ENCODE measurements around the gene CNPY3. TPM values are rescaled to one million over a fixed set of nuclear protein-coding genes. Genes with fewer than 3 reads are reported as not detected.
"Not testable (repeated sequence)": the region's sequence is repeated elsewhere in the genome, so short reads cannot be mapped to it uniquely, and the experiment has no call there.

CNPY3 gene
- total RNA-seq, 1 donor from 2014 or later = 36.8 TPM

GRCh38 chr6:42899871-42900270 lies 29.4 kb upstream of the CNPY3 start:
- DNase-seq = no peak
- no peak for TF ChIP-seq CTCF (IDR thresholded peaks at IDR 0.05; ENCODE audit: partially characterized antibody, unreplicated experiment)
- no peak overlapping the region for H3K27ac Mint-ChIP-seq (ENCODE audit: unreplicated experiment)

GRCh38 chr6:42901538-42901957 lies 27.7 kb upstream of the CNPY3 start:
- Mint-ChIP-seq H3K9me3 (ENCODE audit: unreplicated experiment) (peaks cover 2% of the 10 kb centered on the region), H3K27me3 (ENCODE audit: unreplicated experiment) (peaks cover 3% of the 10 kb centered on the region), H3K4me3 (ENCODE audit: unreplicated experiment) (peak overlapping the region; percentile 43), H3K4me1 (ENCODE audit: low read depth, unreplicated experiment) (peaks cover 13% of the 10 kb centered on the region), H3K36me3 (ENCODE audit: unreplicated experiment) (no peaks in the 10 kb centered on the region), H3K27ac (ENCODE audit: unreplicated experiment) (peak overlapping the region; percentile 2)
- DNase-seq = peak; percentile 56
- peak; percentile 87 for TF ChIP-seq CTCF (IDR thresholded peaks at IDR 0.05; ENCODE audit: partially characterized antibody, unreplicated experiment)

More at GRCh38 chr6:42899871-42900270, 29.4 kb upstream of the CNPY3 start:
- H3K9me3 Mint-ChIP-seq (ENCODE audit: unreplicated experiment) = peaks cover 3% of the 10 kb centered on the region
- H3K36me3 Mint-ChIP-seq (ENCODE audit: unreplicated experiment) = no peaks in the 10 kb centered on the region
- peaks cover 13% of the 10 kb centered on the region for H3K4me1 Mint-ChIP-seq (ENCODE audit: low read depth, unreplicated experiment)
- peak overlapping the region; percentile 11 for H3K4me3 Mint-ChIP-seq (ENCODE audit: unreplicated experiment)
- H3K27me3 Mint-ChIP-seq (ENCODE audit: unreplicated experiment) = no peaks in the 10 kb centered on the region

GRCh38 chr6:42902429-42903263 lies 26.6 kb upstream of the CNPY3 start:
- not testable (repeated sequence) for DNase-seq; H3K27ac Mint-ChIP-seq (ENCODE audit: unreplicated experiment); H3K9me3 Mint-ChIP-seq (ENCODE audit: unreplicated experiment); H3K27me3 Mint-ChIP-seq (ENCODE audit: unreplicated experiment); H3K4me3 Mint-ChIP-seq (ENCODE audit: unreplicated experiment); H3K36me3 Mint-ChIP-seq (ENCODE audit: unreplicated experiment)
- peaks cover 13% of the 10 kb centered on the region for H3K4me1 Mint-ChIP-seq (ENCODE audit: low read depth, unreplicated experiment)

- no peak overlapping the region for H3K4me3 Mint-ChIP-seq (ENCODE audit: unreplicated experiment)
- H3K9me3 Mint-ChIP-seq (ENCODE audit: unreplicated experiment) = no peaks in the 10 kb centered on the region
- H3K36me3 Mint-ChIP-seq (ENCODE audit: unreplicated experiment) = no peaks in the 10 kb centered on the region
- peaks cover 3% of the 10 kb centered on the region for H3K27me3 Mint-ChIP-seq (ENCODE audit: unreplicated experiment)
- no peak for TF ChIP-seq CTCF (IDR thresholded peaks at IDR 0.05; ENCODE audit: partially characterized antibody, unreplicated experiment)
- no peak overlapping the region for H3K27ac Mint-ChIP-seq (ENCODE audit: unreplicated experiment)
- peaks cover 10% of the 10 kb centered on the region for H3K4me1 Mint-ChIP-seq (ENCODE audit: low read depth, unreplicated experiment)
- DNase-seq = no peak
Observed at GRCh38 chr6:42904467-42904866, 24.8 kb upstream of the CNPY3 start.

DNA sequence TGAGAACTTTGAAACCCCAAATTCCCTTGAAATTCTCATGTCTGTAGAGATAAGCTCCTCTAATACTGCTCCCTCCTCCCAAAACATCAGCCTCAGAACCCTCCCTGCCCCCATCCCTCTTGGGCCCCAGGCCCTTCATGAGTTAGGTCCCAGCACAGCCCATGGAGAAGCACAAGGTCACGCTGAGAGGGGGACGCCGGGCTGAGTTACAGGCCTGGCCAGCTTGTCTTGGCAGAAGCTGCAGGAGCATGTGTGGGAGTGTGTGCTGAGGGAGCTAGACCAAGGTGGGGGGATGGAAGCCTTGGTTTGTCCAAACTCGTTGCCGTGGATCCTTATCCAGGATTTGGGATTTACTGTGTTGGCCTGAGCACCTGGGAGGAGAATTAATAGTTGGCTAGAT lies 21.9 kb upstream of the CNPY3 start:
- H3K9me3 Mint-ChIP-seq (ENCODE audit: unreplicated experiment) = no peaks in the 10 kb centered on the region

More for the DNA sequence above, 21.9 kb upstream of the CNPY3 start:
- H3K27ac Mint-ChIP-seq (ENCODE audit: unreplicated experiment) = no peak overlapping the region
- no peaks in the 10 kb centered on the region for H3K36me3 Mint-ChIP-seq (ENCODE audit: unreplicated experiment)
- H3K4me3 Mint-ChIP-seq (ENCODE audit: unreplicated experiment) = no peak overlapping the region
- no peak for TF ChIP-seq CTCF (IDR thresholded peaks at IDR 0.05; ENCODE audit: partially characterized antibody, unreplicated experiment)
- no peak for DNase-seq
- H3K4me1 Mint-ChIP-seq (ENCODE audit: low read depth, unreplicated experiment) = peaks cover 2% of the 10 kb centered on the region
- peaks cover 6% of the 10 kb centered on the region for H3K27me3 Mint-ChIP-seq (ENCODE audit: unreplicated experiment)
